Neural progenitor cell (in vitro differentiated cells): ENCODE data around the gene CALHM1.

Experiments
- EZH2phosphoT487 ChIP-seq: fragments of 200-600 bp; sonication (generic); IDR thresholded peaks from 2 replicates; pipeline ENCODE4 v1.6.1; 2017; ENCODE audit warnings: antibody characterized with exemption
- TF ChIP-seq, protein P1 (sequence below): fragments of 200-600 bp; sonication (generic); IDR thresholded peaks from 2 replicates; pipeline ENCODE4 v1.5.1; 2017; ENCODE audit warnings: antibody characterized with exemption, mild to moderate bottlenecking

- TF ChIP-seq, protein P1, sequence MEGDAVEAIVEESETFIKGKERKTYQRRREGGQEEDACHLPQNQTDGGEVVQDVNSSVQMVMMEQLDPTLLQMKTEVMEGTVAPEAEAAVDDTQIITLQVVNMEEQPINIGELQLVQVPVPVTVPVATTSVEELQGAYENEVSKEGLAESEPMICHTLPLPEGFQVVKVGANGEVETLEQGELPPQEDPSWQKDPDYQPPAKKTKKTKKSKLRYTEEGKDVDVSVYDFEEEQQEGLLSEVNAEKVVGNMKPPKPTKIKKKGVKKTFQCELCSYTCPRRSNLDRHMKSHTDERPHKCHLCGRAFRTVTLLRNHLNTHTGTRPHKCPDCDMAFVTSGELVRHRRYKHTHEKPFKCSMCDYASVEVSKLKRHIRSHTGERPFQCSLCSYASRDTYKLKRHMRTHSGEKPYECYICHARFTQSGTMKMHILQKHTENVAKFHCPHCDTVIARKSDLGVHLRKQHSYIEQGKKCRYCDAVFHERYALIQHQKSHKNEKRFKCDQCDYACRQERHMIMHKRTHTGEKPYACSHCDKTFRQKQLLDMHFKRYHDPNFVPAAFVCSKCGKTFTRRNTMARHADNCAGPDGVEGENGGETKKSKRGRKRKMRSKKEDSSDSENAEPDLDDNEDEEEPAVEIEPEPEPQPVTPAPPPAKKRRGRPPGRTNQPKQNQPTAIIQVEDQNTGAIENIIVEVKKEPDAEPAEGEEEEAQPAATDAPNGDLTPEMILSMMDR: no peak
- no peak for TF ChIP-seq EZH2phosphoT487
Measured at GRCh38 chr10:103501186-103501585, 42.5 kb upstream of the CALHM1 start.
